Neural cell (in vitro differentiated cells): ENCODE data around the gene BLTP3B. TPM values are rescaled to one million over a fixed set of nuclear protein-coding genes. Genes with fewer than 3 reads are reported as not detected.
A peak's percentile ranks its signal among the peaks of the same experiment; 100 is the strongest.

Experiments
- H2AFZ ChIP-seq: fragments of 200-600, 300-800 bp; sonication (generic), shearing (Covaris generic); 2 replicates; pipeline ENCODE4 v1.6.0; 2014; ENCODE audit warnings: low read depth, mild to moderate bottlenecking, antibody characterized with exemption, low read length, moderate library complexity
- H3F3A ChIP-seq: fragments of 200-600 bp; shearing (Covaris generic); 2 replicates; pipeline ENCODE4 v1.6.1; 2016; ENCODE audit warnings: mild to moderate bottlenecking, moderate library complexity, mixed read lengths, antibody characterized with exemption, low read length; ENCODE audit not compliant: insufficient read depth, poor library complexity, severe bottlenecking
- H3K27ac ChIP-seq: fragments of 200-600, 300-800 bp; sonication (generic), shearing (Covaris generic); 2 replicates; pipeline ENCODE4 v1.5.1; 2014; ENCODE audit warnings: mild to moderate bottlenecking, low read length, moderate library complexity
- H3K27me3 ChIP-seq: fragments of 300-800, 200-600 bp; sonication (generic), shearing (Covaris generic); 2 replicates; pipeline ENCODE4 v1.6.0; 2014; ENCODE audit warnings: mild to moderate bottlenecking, low read depth, low read length, moderate library complexity; ENCODE audit not compliant: insufficient read depth
- H3K36me3 ChIP-seq: fragments of 300-800, 200-600 bp; sonication (generic), shearing (Covaris generic); 2 replicates; pipeline ENCODE4 v1.5.1; 2014; ENCODE audit warnings: mild to moderate bottlenecking, antibody characterized with exemption, low read length, moderate library complexity; ENCODE audit not compliant: insufficient read depth
- H3K4me2 ChIP-seq: fragments of 300-800, 200-600 bp; sonication (generic), shearing (Covaris generic); 2 replicates; pipeline ENCODE4 v1.6.0; 2014; ENCODE audit warnings: mild to moderate bottlenecking, low read length
- H3K4me3 ChIP-seq: fragments of 300-800, 200-600 bp; sonication (generic), shearing (Covaris generic); 2 replicates; pipeline ENCODE4 v1.5.1; 2014; ENCODE audit warnings: mild to moderate bottlenecking, low read length, moderate library complexity
- H3K79me2 ChIP-seq: fragments of 200-600 bp; shearing (Covaris generic); replicated peaks from 2 replicates; pipeline ENCODE4 v1.6.0; 2014; ENCODE audit warnings: mild to moderate bottlenecking, low read length, moderate library complexity; ENCODE audit not compliant: insufficient read depth
- H3K9ac ChIP-seq: fragments of 300-800, 200-600 bp; sonication (generic), shearing (Covaris generic); 2 replicates; pipeline ENCODE4 v1.6.1; 2016; ENCODE audit warnings: mild to moderate bottlenecking, low read length, mixed read lengths
- H3K9me2 ChIP-seq: fragments of 200-600 bp; shearing (Covaris generic); 2 replicates; pipeline ENCODE4 v1.6.1; 2016; ENCODE audit warnings: mild to moderate bottlenecking, low read length, mixed read lengths; ENCODE audit not compliant: insufficient read depth
- H3K9me3 ChIP-seq: fragments of 200-600, 300-800 bp; sonication (generic), shearing (Covaris generic); 2 replicates; pipeline ENCODE4 v1.6.1; 2016; ENCODE audit warnings: mild to moderate bottlenecking, mixed run types, low read length, moderate library complexity, mixed read lengths
- H4K20me1 ChIP-seq: fragments of 200-600 bp; shearing (Covaris generic); 2 replicates; pipeline ENCODE4 v1.6.1; 2016; ENCODE audit warnings: mild to moderate bottlenecking, mixed run types; ENCODE audit not compliant: insufficient read depth
- EP300 ChIP-seq: fragments of 450-650 bp; conservative IDR thresholded peaks from 2 replicates; pipeline ENCODE4 v1.6.1; 2014; ENCODE audit warnings: antibody characterized with exemption, mild to moderate bottlenecking, moderate library complexity; ENCODE audit not compliant: poor library complexity, severe bottlenecking
- EZH2 ChIP-seq: fragments of 200-600, 300-800 bp; shearing (Covaris generic), sonication (generic); IDR thresholded peaks from 2 replicates; pipeline ENCODE4 v1.6.1; 2014; ENCODE audit warnings: antibody characterized with exemption, low read length, borderline replicate concordance, mild to moderate bottlenecking; ENCODE audit not compliant: insufficient read depth, poor library complexity, severe bottlenecking
- MXI1 ChIP-seq: fragments of 450-650 bp; conservative IDR thresholded peaks from 2 replicates; pipeline ENCODE4 v1.6.1; 2014; ENCODE audit warnings: antibody characterized with exemption, mild to moderate bottlenecking; ENCODE audit not compliant: poor library complexity, severe bottlenecking
- POLR2AphosphoS5 ChIP-seq: IDR thresholded peaks from 2 replicates; pipeline ENCODE4 v1.6.1; 2012
- RAD21 ChIP-seq: fragments of 450-650 bp; conservative IDR thresholded peaks from 2 replicates; pipeline ENCODE4 v1.6.1; 2014; ENCODE audit warnings: antibody characterized with exemption, mild to moderate bottlenecking, moderate library complexity
- SMC3 ChIP-seq: fragments of 450-650 bp; conservative IDR thresholded peaks from 2 replicates; pipeline ENCODE4 v1.6.1; 2014; ENCODE audit warnings: antibody characterized with exemption, mild to moderate bottlenecking, moderate library complexity; ENCODE audit not compliant: poor library complexity
- TAF1 ChIP-seq: IDR thresholded peaks from 2 replicates; pipeline ENCODE4 v1.6.1; 2012; ENCODE audit warnings: low read depth
- polyA plus RNA-seq: library from polyadenylated mRNA; depleted of rRNA; stranded (reverse); fragments of >200 nt; gene quantifications from 2 replicates; pipeline ENCODE4 v1.2.3, GENCODE V29; 2014
- TF ChIP-seq, protein P1 (sequence below): fragments of 450-650 bp; IDR thresholded peaks from 2 replicates; pipeline ENCODE4 v1.5.1; 2014; ENCODE audit warnings: antibody characterized with exemption, mild to moderate bottlenecking, moderate library complexity; ENCODE audit not compliant: poor library complexity, severe bottlenecking
- TF ChIP-seq, protein P2 (sequence below): IDR thresholded peaks from 2 replicates; pipeline ENCODE4 v1.6.1; 2012; ENCODE audit warnings: borderline replicate concordance

The BLTP3B gene
- polyA plus RNA-seq, 1 donor from 2014 or later: 31.6 TPM

GRCh38 chr12:100156731-100157426 lies 14.2 kb upstream of the BLTP3B start:
- no peaks in the 10 kb centered on the region for H4K20me1 ChIP-seq
- H3K27ac ChIP-seq: no peak overlapping the region
- no peaks in the 10 kb centered on the region for H3K9me3 ChIP-seq
- no peak overlapping the region for H2AFZ ChIP-seq
- H3K9ac ChIP-seq: no peak overlapping the region
- no peaks in the 10 kb centered on the region for H3K36me3 ChIP-seq
- no peaks in the 10 kb centered on the region for H3K9me2 ChIP-seq
- H3F3A ChIP-seq: no peaks in the 10 kb centered on the region
- no peak overlapping the region for H3K4me3 ChIP-seq
- TF ChIP-seq EP300: no peak
- no peak for TF ChIP-seq SMC3
- no peak for TF ChIP-seq MXI1
- no peak for TF ChIP-seq TAF1
- TF ChIP-seq POLR2AphosphoS5: no peak
- H3K4me2 ChIP-seq: no peak overlapping the region
- H3K79me2 ChIP-seq: no peaks in the 10 kb centered on the region
- no peaks in the 10 kb centered on the region for H3K27me3 ChIP-seq

DNA sequence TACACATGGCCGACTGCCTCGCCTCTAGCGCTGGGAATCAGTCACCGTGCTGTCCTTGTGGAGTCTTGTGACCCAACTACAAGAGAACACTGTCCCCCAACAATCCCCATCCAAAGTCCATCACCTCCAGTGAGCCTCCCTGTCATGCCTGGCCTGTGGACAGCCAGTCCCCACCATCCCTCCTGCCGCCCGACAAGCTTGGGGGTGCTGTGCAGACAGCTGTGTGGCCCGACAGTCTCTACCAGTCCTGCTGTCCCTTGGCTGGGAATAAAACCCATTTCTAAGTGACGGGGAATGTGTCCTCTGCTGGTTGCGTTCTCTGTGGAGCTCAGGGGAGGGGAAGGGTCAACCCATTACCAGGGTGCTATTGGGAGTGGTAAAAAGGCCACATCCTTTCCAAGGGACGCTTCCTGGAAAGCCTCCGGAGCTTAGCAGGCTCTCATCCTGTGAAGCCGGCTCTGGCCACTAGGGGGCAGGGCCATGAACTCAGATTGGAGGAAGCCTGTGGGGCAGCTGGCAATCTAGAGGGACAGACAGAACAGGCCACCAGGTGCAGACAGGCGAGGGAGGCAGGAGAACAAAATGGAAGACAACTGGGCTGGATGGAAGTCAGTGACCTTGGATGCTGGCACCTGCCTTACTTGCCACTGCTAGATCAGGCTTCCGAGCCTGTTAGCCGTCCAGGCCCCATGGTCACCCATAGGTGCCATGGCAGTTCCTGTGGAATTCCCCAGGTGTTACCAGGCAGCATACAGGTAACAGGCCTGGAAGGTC lies 12.0 kb upstream of the BLTP3B start:
- Histone ChIP-seq H3K36me3 (no peaks in the 10 kb centered on the region), H3F3A (no peaks in the 10 kb centered on the region), H3K27ac (no peak overlapping the region), H4K20me1 (no peaks in the 10 kb centered on the region), H2AFZ (no peak overlapping the region), H3K9me2 (no peaks in the 10 kb centered on the region), H3K4me3 (no peak overlapping the region), H3K4me2 (no peak overlapping the region), H3K27me3 (no peaks in the 10 kb centered on the region), H3K9me3 (no peaks in the 10 kb centered on the region), H3K9ac (no peak overlapping the region), H3K79me2 (no peaks in the 10 kb centered on the region)
- TF ChIP-seq, protein P1, sequence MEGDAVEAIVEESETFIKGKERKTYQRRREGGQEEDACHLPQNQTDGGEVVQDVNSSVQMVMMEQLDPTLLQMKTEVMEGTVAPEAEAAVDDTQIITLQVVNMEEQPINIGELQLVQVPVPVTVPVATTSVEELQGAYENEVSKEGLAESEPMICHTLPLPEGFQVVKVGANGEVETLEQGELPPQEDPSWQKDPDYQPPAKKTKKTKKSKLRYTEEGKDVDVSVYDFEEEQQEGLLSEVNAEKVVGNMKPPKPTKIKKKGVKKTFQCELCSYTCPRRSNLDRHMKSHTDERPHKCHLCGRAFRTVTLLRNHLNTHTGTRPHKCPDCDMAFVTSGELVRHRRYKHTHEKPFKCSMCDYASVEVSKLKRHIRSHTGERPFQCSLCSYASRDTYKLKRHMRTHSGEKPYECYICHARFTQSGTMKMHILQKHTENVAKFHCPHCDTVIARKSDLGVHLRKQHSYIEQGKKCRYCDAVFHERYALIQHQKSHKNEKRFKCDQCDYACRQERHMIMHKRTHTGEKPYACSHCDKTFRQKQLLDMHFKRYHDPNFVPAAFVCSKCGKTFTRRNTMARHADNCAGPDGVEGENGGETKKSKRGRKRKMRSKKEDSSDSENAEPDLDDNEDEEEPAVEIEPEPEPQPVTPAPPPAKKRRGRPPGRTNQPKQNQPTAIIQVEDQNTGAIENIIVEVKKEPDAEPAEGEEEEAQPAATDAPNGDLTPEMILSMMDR: peak; percentile 46
- TF ChIP-seq TAF1: no peak

- H3F3A ChIP-seq: no peaks in the 10 kb centered on the region
These were observed 10.5 kb upstream of the BLTP3B start for GRCh38 chr12:100153131-100153530.

More at GRCh38 chr12:100153131-100153530, 10.5 kb upstream of the BLTP3B start:
- Histone ChIP-seq H4K20me1 (no peaks in the 10 kb centered on the region), H3K27ac (no peak overlapping the region), H3K79me2 (no peaks in the 10 kb centered on the region), H3K9me2 (no peaks in the 10 kb centered on the region), H3K9me3 (no peaks in the 10 kb centered on the region), H3K27me3 (no peaks in the 10 kb centered on the region), H3K4me3 (no peak overlapping the region), H3K36me3 (no peaks in the 10 kb centered on the region), H2AFZ (no peak overlapping the region), H3K9ac (no peak overlapping the region), H3K4me2 (no peak overlapping the region)
- TF ChIP-seq POLR2AphosphoS5 (no peak), EZH2 (no peak), MXI1 (no peak), SMC3 (no peak), EP300 (no peak), RAD21 (no peak), TAF1 (no peak)
- TF ChIP-seq, protein P2, sequence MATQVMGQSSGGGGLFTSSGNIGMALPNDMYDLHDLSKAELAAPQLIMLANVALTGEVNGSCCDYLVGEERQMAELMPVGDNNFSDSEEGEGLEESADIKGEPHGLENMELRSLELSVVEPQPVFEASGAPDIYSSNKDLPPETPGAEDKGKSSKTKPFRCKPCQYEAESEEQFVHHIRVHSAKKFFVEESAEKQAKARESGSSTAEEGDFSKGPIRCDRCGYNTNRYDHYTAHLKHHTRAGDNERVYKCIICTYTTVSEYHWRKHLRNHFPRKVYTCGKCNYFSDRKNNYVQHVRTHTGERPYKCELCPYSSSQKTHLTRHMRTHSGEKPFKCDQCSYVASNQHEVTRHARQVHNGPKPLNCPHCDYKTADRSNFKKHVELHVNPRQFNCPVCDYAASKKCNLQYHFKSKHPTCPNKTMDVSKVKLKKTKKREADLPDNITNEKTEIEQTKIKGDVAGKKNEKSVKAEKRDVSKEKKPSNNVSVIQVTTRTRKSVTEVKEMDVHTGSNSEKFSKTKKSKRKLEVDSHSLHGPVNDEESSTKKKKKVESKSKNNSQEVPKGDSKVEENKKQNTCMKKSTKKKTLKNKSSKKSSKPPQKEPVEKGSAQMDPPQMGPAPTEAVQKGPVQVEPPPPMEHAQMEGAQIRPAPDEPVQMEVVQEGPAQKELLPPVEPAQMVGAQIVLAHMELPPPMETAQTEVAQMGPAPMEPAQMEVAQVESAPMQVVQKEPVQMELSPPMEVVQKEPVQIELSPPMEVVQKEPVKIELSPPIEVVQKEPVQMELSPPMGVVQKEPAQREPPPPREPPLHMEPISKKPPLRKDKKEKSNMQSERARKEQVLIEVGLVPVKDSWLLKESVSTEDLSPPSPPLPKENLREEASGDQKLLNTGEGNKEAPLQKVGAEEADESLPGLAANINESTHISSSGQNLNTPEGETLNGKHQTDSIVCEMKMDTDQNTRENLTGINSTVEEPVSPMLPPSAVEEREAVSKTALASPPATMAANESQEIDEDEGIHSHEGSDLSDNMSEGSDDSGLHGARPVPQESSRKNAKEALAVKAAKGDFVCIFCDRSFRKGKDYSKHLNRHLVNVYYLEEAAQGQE: no peak
- TF ChIP-seq, protein P1: no peak
